NT2/D1 (cell line): ENCODE results near the gene DPP6.

Experiments
- DNase-seq: peaks from one replicate; pipeline ENCODE4 v3.0.0-alpha.2; 2011; ENCODE audit warnings: low read depth, low spot score
- H3K27me3 ChIP-seq: 2 replicates; pipeline ENCODE4 v1.6.0; 2011; ENCODE audit warnings: mild to moderate bottlenecking; ENCODE audit not compliant: insufficient read length, insufficient read depth
- H3K36me3 ChIP-seq: 2 replicates; pipeline ENCODE4 v1.6.1; 2011; ENCODE audit warnings: mild to moderate bottlenecking, low read length, mixed read lengths; ENCODE audit not compliant: insufficient read depth, insufficient read length
- H3K4me1 ChIP-seq: 2 replicates; pipeline ENCODE4 v1.5.1; 2011; ENCODE audit not compliant: insufficient read depth, insufficient read length
- H3K4me3 ChIP-seq: 2 replicates; pipeline ENCODE4 v1.5.1; 2011; ENCODE audit warnings: low read depth; ENCODE audit not compliant: insufficient read length
- H3K9ac ChIP-seq: 2 replicates; pipeline ENCODE4 v1.6.0; 2011; ENCODE audit warnings: low read depth; ENCODE audit not compliant: insufficient read length
- H3K9me3 ChIP-seq: 2 replicates; pipeline ENCODE4 v1.5.1; 2011; ENCODE audit warnings: mild to moderate bottlenecking, low read length; ENCODE audit not compliant: insufficient read depth
- SUZ12 ChIP-seq: IDR thresholded peaks from 2 replicates; pipeline ENCODE4 v1.6.1; 2011; ENCODE audit not compliant: insufficient read length, insufficient read depth; ENCODE audit errors: extremely low read depth
- YY1 ChIP-seq: IDR thresholded peaks from 2 replicates; pipeline ENCODE4 v1.6.1; 2011; ENCODE audit not compliant: insufficient read length, insufficient read depth
- ZNF274 ChIP-seq: IDR thresholded peaks from 2 replicates; pipeline ENCODE4 v1.6.1; 2011; ENCODE audit warnings: mild to moderate bottlenecking, low read depth, low read length

DPP6 gene

GRCh38 chr7:154892459-154892858, 840.3 kb downstream of the DPP6 start:
- DNase-seq, result no peak
- Histone ChIP-seq H3K9me3 (no peaks in the 10 kb centered on the region; the same call in 1 of the 2 replicates), H3K9ac (no peak overlapping the region), H3K36me3 (no peaks in the 10 kb centered on the region), H3K27me3 (no peaks in the 10 kb centered on the region), H3K4me1 (no peaks in the 10 kb centered on the region), H3K4me3 (no peak overlapping the region)
- TF ChIP-seq ZNF274, result no peak
- no peak for TF ChIP-seq SUZ12
- TF ChIP-seq YY1, result no peak

- Histone ChIP-seq H3K4me3 (no peak overlapping the region), H3K9me3 (no peaks in the 10 kb centered on the region), H3K4me1 (no peaks in the 10 kb centered on the region), H3K36me3 (no peaks in the 10 kb centered on the region), H3K27me3 (no peaks in the 10 kb centered on the region), H3K9ac (no peak overlapping the region)
- no peak for DNase-seq
- TF ChIP-seq ZNF274 (no peak), SUZ12 (no peak), YY1 (no peak)
Observed at GRCh38 chr7:154896076-154896475, 843.9 kb downstream of the DPP6 start.

- no peaks in the 10 kb centered on the region for H3K36me3 ChIP-seq
- H3K27me3 ChIP-seq, result no peaks in the 10 kb centered on the region
- DNase-seq, result no peak
- no peaks in the 10 kb centered on the region for H3K4me1 ChIP-seq
- no peak for TF ChIP-seq ZNF274
- no peak for TF ChIP-seq YY1
- no peak for TF ChIP-seq SUZ12
- no peak overlapping the region for H3K4me3 ChIP-seq
- H3K9ac ChIP-seq, result no peak overlapping the region
- H3K9me3 ChIP-seq, result no peaks in the 10 kb centered on the region
Observed at GRCh38 chr7:154898973-154899855, 847.0 kb downstream of the DPP6 start.

- no peak for DNase-seq
- TF ChIP-seq SUZ12, result no peak
- TF ChIP-seq ZNF274, result no peak
- no peak for TF ChIP-seq YY1
- Histone ChIP-seq H3K4me3 (no peak overlapping the region), H3K4me1 (no peaks in the 10 kb centered on the region), H3K36me3 (no peaks in the 10 kb centered on the region), H3K9me3 (no peaks in the 10 kb centered on the region), H3K27me3 (no peaks in the 10 kb centered on the region), H3K9ac (no peak overlapping the region)
Observed at GRCh38 chr7:154899862-154900261, 847.7 kb downstream of the DPP6 start.

GRCh38 chr7:154902600-154903082, 850.4 kb downstream of the DPP6 start:
- no peak overlapping the region for H3K9ac ChIP-seq
- no peak for DNase-seq
- TF ChIP-seq SUZ12 (no peak), YY1 (no peak), ZNF274 (no peak)
- H3K27me3 ChIP-seq, result no peaks in the 10 kb centered on the region
- H3K36me3 ChIP-seq, result no peaks in the 10 kb centered on the region
- H3K4me1 ChIP-seq, result no peaks in the 10 kb centered on the region
- no peak overlapping the region for H3K4me3 ChIP-seq
- peaks cover 20% of the 10 kb centered on the region; the same call in 1 of the 2 replicates for H3K9me3 ChIP-seq

- Histone ChIP-seq H3K27me3 (no peaks in the 10 kb centered on the region), H3K9me3 (peaks cover 21% of the 10 kb centered on the region; the same call in 1 of the 2 replicates), H3K9ac (no peak overlapping the region), H3K36me3 (no peaks in the 10 kb centered on the region), H3K4me3 (no peak overlapping the region), H3K4me1 (no peaks in the 10 kb centered on the region)
- no peak for TF ChIP-seq YY1
- TF ChIP-seq SUZ12, result no peak
- no peak for DNase-seq
Observed at GRCh38 chr7:154903083-154903731, 851.0 kb downstream of the DPP6 start.

- peaks cover 23% of the 10 kb centered on the region; the same call in 1 of the 2 replicates for H3K9me3 ChIP-seq
- no peak for DNase-seq
- no peaks in the 10 kb centered on the region for H3K36me3 ChIP-seq
- no peak overlapping the region for H3K9ac ChIP-seq
- no peaks in the 10 kb centered on the region for H3K27me3 ChIP-seq
- no peaks in the 10 kb centered on the region for H3K4me1 ChIP-seq
- no peak for TF ChIP-seq SUZ12
- no peak for TF ChIP-seq YY1
- TF ChIP-seq ZNF274, result no peak
- H3K4me3 ChIP-seq, result no peak overlapping the region
Observed at GRCh38 chr7:154905146-154905545, 852.9 kb downstream of the DPP6 start.
